Memory B cell (primary cell): ENCODE data around the gene EFTUD2.
A peak's percentile ranks its signal among the peaks of the same experiment; 100 is the strongest.
"Not testable (repeated sequence)": the region's sequence is repeated elsewhere in the genome, so short reads cannot be mapped to it uniquely, and the experiment has no call there.

ENCODE experiments used
- ATAC-seq: fragments of 150-1000 bp; cut with Tn5 transposase; 2 replicates; pipeline ENCODE4 v1.10.0; 2021; ENCODE audit warnings: low read depth, mild to moderate bottlenecking, moderate library complexity
- DNase-seq, 2 donors: peaks; one replicate each; pipeline ENCODE4 v3.0.0; 2022; ENCODE audit warnings: low spot score in 2 of 2
- H3K27ac Mint-ChIP-seq: one replicate; pipeline ENCODE4 v1.8.0; 2022; ENCODE audit warnings: mild to moderate bottlenecking, moderate library complexity, mixed read lengths
- H3K27me3 Mint-ChIP-seq: one replicate; pipeline ENCODE4 v1.8.0; 2022; ENCODE audit warnings: mixed read lengths
- H3K36me3 Mint-ChIP-seq: one replicate; pipeline ENCODE4 v1.8.0; 2022; ENCODE audit warnings: mild to moderate bottlenecking, mixed read lengths
- H3K4me1 Mint-ChIP-seq: one replicate; pipeline ENCODE4 v1.8.0; 2022; ENCODE audit warnings: mixed read lengths
- H3K4me3 Mint-ChIP-seq: one replicate; pipeline ENCODE4 v1.8.0; 2022; ENCODE audit warnings: mild to moderate bottlenecking, moderate library complexity, mixed read lengths
- H3K9me3 Mint-ChIP-seq: one replicate; pipeline ENCODE4 v1.8.0; 2022; ENCODE audit warnings: mixed read lengths

Gene EFTUD2

DNA sequence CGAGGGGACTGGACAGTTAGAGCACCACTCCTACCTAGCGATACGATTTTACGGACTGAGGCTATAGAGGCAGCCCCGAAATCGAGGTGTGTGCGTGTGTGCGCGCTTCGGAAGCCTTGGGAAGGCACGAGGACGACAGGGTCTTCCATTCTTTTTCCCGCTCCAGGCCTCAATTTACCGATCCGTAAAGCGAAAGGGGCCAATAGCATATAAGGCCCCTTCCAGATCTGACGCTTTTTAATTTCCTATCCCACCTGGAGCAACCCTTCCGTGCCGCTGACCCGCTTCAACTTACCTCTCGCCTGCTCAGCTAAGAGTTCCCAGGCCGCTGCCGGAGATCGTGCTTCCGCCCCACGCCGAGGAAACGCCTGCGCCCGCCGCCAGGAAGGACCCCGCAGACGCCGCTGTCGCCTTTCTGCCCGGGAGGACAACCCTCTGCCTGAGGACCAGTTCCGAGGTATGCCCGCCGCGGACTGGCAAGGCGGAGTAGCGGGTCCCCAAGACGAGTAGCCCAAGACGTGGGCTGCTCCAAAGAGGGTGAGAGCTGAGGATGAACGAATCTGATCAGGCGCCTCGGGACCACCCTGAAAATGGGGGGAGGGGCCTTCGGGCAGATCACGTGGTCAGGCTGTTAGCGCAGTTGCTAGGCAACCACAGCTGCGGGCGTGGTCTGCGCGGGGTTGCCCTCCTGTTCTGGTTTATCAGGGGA, at the start of gene EFTUD2:
TSS of gene EFTUD2 (minus strand) at position 372 of the 709 bp plus-strand sequence. CDS start 4,924 bp downstream, outside the sequence.
- ATAC-seq (peak; percentile 89), DNase-seq (peak; percentile 96 to 100)
- Mint-ChIP-seq H3K4me3 (peak within 1 kb of the TSS; percentile 91), H3K9me3 (no peaks in the 10 kb centered on the region), H3K4me1 (peaks cover 13% of the 10 kb centered on the region), H3K27ac (peak within 1 kb of the TSS; percentile 100), H3K36me3 (peaks cover 8% of the 10 kb centered on the region), H3K27me3 (no peaks in the 10 kb centered on the region)

DNA sequence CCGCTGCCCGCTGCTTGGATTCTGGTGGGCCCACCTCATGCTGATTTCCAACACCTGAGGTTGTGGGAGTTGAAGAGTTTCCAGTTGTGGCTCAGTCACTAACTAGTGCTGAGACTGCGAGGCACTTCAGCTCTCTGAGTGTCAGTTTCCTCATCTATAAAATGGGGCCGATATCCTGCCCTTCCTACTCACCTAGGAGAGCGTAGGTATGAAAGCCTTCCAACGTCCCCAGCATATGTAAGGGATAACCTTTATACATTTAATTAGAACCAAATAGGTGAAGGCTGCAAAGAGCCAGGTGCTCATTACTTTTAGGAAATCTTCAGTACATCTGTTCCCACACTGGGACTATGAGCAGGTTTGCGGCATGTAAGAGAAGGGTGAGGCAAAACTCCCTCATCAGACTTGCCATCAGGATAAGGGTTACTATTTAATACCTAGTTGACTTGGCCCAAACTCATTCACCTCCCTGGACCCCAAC, 49.1 kb upstream of the EFTUD2 start:
- DNase-seq: no peak
- Mint-ChIP-seq H3K27me3 (no peaks in the 10 kb centered on the region), H3K9me3 (no peaks in the 10 kb centered on the region), H3K36me3 (no peaks in the 10 kb centered on the region), H3K4me1 (peaks cover 6% of the 10 kb centered on the region), H3K27ac (no peak overlapping the region), H3K4me3 (peak overlapping the region; percentile 91)
- no peak for ATAC-seq

DNA sequence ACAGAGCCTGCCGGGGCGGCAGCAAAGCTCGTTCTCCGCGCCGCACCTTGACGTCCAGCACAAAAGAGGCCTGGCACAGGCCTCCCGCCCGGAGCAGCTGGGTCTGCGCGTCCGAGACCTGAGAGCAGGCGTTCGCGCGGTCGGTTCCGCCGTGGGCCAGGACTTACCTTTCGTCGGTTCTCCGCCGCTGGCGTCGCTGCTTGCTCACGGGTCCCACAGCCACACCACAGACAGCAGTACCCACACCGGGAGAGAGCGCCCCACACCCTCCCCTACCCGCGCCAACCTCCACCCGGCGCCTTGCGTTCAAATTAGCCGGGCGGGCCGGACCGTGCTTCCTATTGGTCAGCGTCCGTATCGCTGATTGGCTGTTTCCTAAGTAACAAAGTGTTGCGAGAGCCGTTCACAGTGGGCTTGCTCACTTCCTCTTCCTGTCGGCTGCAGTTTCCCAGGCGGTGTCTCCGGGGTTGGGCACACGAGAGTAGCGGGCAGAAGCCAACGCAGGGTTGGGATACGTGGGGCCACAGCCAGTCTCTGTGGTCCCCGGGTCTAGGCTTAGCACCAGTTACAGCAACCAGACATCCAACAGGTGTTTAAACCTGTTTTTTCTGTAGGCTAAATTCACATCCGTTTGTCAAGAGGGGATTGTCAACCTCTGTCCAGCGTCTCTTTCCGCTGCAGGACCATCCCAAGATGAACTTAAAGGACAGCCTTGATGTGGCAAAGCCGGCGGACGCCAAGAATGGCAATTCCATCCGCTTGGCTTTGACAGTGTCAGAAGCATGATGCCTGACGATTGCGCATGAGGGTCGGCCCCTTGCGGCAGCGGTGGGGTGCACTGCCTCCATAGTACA, 48.4 kb upstream of the EFTUD2 start, which contains the start of gene KIF18B:
TSS of gene KIF18B (minus strand) at position 313 of the 854 bp plus-strand sequence. CDS start 11,429 bp downstream, outside the sequence.
- H3K4me3 Mint-ChIP-seq: peak within 1 kb of the TSS; percentile 91
- ATAC-seq (peak; percentile 99), DNase-seq (peak; percentile 82 to 83)
- H3K4me1 Mint-ChIP-seq: peaks cover 6% of the 10 kb centered on the region
- H3K27ac Mint-ChIP-seq: peak within 1 kb of the TSS; percentile 84
- no peaks in the 10 kb centered on the region for H3K9me3 Mint-ChIP-seq
- no peaks in the 10 kb centered on the region for H3K36me3 Mint-ChIP-seq
- H3K27me3 Mint-ChIP-seq: no peaks in the 10 kb centered on the region

GRCh38 chr17:44945652-44946051, 46.4 kb upstream of the EFTUD2 start:
- not testable (repeated sequence) for H3K36me3 Mint-ChIP-seq, ATAC-seq, H3K27ac Mint-ChIP-seq, H3K4me3 Mint-ChIP-seq, H3K4me1 Mint-ChIP-seq, H3K9me3 Mint-ChIP-seq, DNase-seq, H3K27me3 Mint-ChIP-seq

DNA sequence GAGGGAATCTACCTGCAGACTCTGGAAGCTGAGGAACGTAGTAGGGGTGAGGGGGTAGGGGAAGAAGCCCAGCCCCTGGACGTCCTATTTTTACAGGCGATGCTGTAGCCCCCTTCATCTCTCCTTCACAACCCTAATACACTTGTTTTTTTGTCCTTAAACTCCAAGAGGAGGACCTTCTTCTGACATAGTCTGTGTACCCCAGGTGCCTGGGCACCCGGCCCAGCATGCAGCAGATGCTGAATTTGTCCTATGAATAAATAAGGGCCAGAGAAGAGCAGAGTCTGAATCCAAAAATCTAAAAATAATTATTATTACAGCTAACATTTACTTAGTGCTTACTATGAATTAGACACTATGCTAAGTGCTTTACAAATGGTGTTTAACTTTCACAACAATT, 43.2 kb upstream of the EFTUD2 start:
- Mint-ChIP-seq H3K27ac (no peak overlapping the region), H3K27me3 (no peaks in the 10 kb centered on the region), H3K36me3 (peaks cover 2% of the 10 kb centered on the region), H3K9me3 (peaks cover 1% of the 10 kb centered on the region), H3K4me1 (no peaks in the 10 kb centered on the region), H3K4me3 (no peak overlapping the region)
- ATAC-seq (no peak), DNase-seq (no peak)

DNA sequence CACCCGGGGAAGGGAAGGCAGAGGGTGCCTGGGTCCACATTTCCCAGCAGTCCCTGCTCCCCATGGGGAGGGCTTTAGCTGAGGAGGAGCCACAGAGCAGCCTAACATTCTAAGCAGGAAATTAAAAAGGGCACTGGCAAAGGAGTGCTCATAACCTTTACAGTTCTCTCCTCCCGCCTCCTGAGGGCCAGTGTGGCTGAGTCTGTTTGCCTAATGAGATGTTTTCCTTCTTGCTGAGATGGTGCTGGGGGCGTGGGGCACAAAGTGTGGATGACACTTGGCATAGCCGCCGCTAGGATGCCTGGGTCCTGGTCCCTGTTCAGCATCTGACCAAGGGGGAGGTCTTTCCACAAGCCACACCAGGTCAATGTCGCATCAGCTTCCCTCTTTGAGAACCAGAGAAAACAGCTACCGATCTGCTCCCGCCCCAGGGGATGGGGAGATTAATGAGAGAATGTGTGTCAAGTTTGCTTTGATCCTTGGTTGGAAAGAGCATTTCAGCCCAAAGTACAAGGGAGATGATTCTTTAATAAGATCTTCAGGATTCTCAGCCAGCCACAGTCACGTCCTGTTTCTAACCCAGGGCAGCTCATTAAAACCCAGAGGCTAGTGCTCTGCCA, 42.6 kb upstream of the EFTUD2 start:
- H3K27me3 Mint-ChIP-seq: no peaks in the 10 kb centered on the region
- H3K27ac Mint-ChIP-seq: no peak overlapping the region
- DNase-seq: no peak
- H3K4me3 Mint-ChIP-seq: no peak overlapping the region
- peaks cover 2% of the 10 kb centered on the region for H3K36me3 Mint-ChIP-seq
- no peak for ATAC-seq
- H3K4me1 Mint-ChIP-seq: no peaks in the 10 kb centered on the region
- peaks cover 1% of the 10 kb centered on the region for H3K9me3 Mint-ChIP-seq

DNA sequence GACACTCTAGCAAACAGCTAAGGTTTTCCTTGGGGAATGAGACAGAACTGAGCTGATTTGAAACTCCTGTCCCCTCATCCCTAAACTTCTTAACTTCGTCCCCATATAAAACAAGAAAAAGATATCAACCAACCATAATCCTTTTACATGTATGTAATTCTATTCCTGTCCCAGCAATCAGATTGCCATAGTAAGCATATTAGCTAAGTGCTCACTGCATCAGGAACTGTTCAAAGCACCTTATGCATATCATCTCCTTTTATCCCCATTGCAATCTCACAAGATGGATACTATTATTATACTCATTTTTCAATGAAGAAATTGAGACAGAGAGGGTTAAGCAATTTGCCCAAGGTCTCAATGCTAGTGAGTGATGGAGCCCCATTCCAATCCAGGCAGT, 41.5 kb upstream of the EFTUD2 start:
- peaks cover 2% of the 10 kb centered on the region for H3K36me3 Mint-ChIP-seq
- DNase-seq (no peak), ATAC-seq (no peak)
- H3K27me3 Mint-ChIP-seq: no peaks in the 10 kb centered on the region
- H3K4me1 Mint-ChIP-seq: no peaks in the 10 kb centered on the region
- H3K27ac Mint-ChIP-seq: no peak overlapping the region
- H3K9me3 Mint-ChIP-seq: peaks cover 1% of the 10 kb centered on the region
- no peak overlapping the region for H3K4me3 Mint-ChIP-seq

DNA sequence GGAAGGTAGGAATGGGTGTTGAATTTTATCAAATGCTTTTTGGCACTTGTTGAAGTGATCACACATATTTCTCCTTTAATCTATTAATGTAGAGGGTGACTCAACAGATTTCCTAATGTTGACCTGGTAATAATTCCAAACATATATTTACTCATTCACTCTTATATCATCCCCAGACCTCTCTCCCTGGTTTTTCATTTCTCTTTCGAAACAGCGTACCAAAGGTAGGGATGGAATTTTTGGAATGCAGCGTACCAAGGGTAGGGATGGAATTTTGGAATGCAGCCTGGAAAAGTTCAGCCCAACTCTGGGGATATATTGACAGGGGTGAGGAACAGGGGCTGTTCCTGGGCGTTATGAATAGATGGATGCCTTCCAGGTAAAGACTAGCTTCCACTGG, 41.1 kb upstream of the EFTUD2 start:
- no peak for ATAC-seq
- H3K27me3 Mint-ChIP-seq: no peaks in the 10 kb centered on the region
- no peak overlapping the region for H3K27ac Mint-ChIP-seq
- peaks cover 1% of the 10 kb centered on the region for H3K9me3 Mint-ChIP-seq
- H3K4me3 Mint-ChIP-seq: no peak overlapping the region
- peaks cover 2% of the 10 kb centered on the region for H3K36me3 Mint-ChIP-seq
- H3K4me1 Mint-ChIP-seq: no peaks in the 10 kb centered on the region
- DNase-seq: no peak

DNA sequence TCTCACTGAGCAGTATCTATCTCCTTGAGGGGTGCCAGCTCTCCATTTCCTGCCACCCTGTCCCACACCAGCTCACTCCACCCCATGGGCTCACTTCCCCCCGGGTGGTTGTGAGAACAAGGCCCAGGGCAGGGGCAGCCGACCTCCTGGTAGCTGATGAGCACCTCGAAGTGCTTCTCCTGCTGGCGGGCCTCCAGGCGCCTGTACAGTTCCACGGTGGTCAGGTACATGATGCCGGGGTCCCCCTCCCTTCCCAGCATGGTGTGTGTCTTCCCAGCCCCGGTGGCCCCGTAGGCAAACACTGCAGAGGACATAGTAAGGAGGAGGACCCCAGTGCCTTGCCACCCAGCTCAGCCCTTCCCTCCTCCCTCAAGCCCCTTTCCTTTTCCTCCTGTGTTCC, 35.9 kb upstream of the EFTUD2 start:
- DNase-seq (no peak), ATAC-seq (no peak)
- no peaks in the 10 kb centered on the region for H3K27me3 Mint-ChIP-seq
- H3K4me1 Mint-ChIP-seq: no peaks in the 10 kb centered on the region
- H3K4me3 Mint-ChIP-seq: no peak overlapping the region
- peaks cover 1% of the 10 kb centered on the region for H3K9me3 Mint-ChIP-seq
- H3K27ac Mint-ChIP-seq: peak overlapping the region; percentile 42
- peaks cover 2% of the 10 kb centered on the region for H3K36me3 Mint-ChIP-seq

DNA sequence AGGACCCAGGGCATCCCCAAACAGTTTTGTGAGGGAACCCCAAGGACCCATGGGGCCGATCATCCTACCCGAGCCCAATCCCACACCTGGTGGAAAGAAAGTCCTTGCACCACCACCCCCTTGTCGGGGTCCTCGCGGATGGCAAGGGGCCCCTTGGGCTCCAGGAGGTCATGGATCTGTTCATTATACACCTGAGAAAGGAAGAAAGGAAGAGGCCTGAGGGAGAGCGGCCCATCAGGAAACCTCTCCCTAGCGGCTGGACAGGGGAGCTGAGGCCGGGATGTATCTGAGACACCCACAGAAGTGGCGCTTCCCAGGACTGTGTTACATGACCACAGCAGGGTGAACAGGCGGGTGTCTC, 35.5 kb upstream of the EFTUD2 start:
- no peak overlapping the region for H3K4me3 Mint-ChIP-seq
- ATAC-seq (no peak), DNase-seq (no peak)
- no peaks in the 10 kb centered on the region for H3K4me1 Mint-ChIP-seq
- H3K27ac Mint-ChIP-seq: no peak overlapping the region
- H3K27me3 Mint-ChIP-seq: no peaks in the 10 kb centered on the region
- peaks cover 1% of the 10 kb centered on the region for H3K9me3 Mint-ChIP-seq
- peaks cover 2% of the 10 kb centered on the region for H3K36me3 Mint-ChIP-seq

GRCh38 chr17:44933824-44934744, 34.8 kb upstream of the EFTUD2 start:
- Mint-ChIP-seq H3K4me3 (no peak overlapping the region), H3K4me1 (no peaks in the 10 kb centered on the region), H3K36me3 (no peaks in the 10 kb centered on the region), H3K9me3 (peaks cover 1% of the 10 kb centered on the region), H3K27ac (no peak overlapping the region), H3K27me3 (no peaks in the 10 kb centered on the region)
- DNase-seq: no peak
- ATAC-seq: no peak

DNA sequence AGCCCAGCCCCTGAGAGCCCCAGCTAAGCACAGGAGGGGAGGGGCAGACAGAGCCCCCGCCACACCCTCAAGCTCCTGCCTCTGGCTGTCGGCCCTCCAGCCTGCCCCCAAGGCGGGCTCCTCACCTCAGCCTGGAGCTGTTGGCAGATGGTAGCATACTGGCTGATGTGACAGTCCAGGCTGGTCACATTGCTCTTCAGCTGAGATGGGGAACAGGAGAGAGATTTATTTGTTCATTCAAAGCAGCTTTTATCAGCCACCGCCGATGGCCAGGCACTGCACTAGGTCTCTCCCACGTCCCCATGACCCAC, 33.5 kb upstream of the EFTUD2 start:
- H3K27me3 Mint-ChIP-seq: no peaks in the 10 kb centered on the region
- ATAC-seq (no peak), DNase-seq (no peak)
- no peaks in the 10 kb centered on the region for H3K4me1 Mint-ChIP-seq
- H3K36me3 Mint-ChIP-seq: no peaks in the 10 kb centered on the region
- H3K4me3 Mint-ChIP-seq: no peak overlapping the region
- H3K27ac Mint-ChIP-seq: no peak overlapping the region
- no peaks in the 10 kb centered on the region for H3K9me3 Mint-ChIP-seq

GRCh38 chr17:44932096-44932786, 33.0 kb upstream of the EFTUD2 start:
- no peaks in the 10 kb centered on the region for H3K36me3 Mint-ChIP-seq

More at GRCh38 chr17:44932096-44932786, 33.0 kb upstream of the EFTUD2 start:
- no peaks in the 10 kb centered on the region for H3K4me1 Mint-ChIP-seq
- no peaks in the 10 kb centered on the region for H3K27me3 Mint-ChIP-seq
- H3K4me3 Mint-ChIP-seq: no peak overlapping the region
- H3K9me3 Mint-ChIP-seq: no peaks in the 10 kb centered on the region
- ATAC-seq: no peak
- no peak overlapping the region for H3K27ac Mint-ChIP-seq
- no peak for DNase-seq
